ENCODE measurements around the gene CBR4. TPM values are rescaled to one million over a fixed set of nuclear protein-coding genes. Genes with fewer than 3 reads are reported as not detected.

The CBR4 gene
- total and polyA plus RNA-seq, 8 donors = 7.2 to 17.0 (median 11.6) TPM

DNA sequence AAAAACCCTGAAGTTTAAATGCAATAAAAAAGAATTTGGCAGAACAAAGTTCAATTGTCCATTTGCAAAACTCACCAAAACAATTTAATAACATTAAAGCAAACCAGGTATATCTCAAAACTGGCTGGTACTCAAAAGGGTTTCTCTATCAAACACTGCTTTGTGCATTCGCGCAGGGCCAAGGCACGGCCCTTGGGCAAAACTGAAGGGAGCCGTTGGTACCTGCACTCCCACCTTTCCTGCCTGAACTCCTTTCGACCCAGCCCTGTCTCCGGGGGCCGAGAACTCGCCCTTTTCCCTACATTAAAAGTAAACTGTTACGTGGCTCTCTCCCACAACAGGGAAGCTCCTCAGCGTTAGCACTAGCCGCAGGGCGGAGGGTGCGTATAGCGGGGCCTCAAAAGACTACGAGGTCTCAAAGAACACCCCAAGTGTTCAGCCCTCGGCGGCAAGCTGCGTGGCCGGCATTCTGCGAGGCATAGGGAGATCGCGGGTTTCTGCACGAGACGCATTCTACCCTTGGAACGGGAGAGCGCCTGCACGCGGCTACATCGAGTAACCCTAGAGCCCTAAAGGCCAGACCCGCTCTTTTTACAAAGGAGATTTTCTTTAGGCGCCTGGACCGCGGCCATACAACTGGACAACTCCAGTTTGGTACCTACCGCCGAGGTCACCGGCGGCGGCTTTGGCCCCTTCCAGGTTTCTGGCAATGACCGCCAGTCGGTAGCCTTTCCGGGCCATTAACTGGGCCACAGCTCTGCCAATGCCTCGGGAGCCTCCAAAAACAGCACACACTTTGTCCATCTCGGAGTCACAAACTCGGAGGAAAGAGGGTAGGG lies 550 bp downstream of the CBR4 start:
- TF ChIP-seq, protein P1, sequence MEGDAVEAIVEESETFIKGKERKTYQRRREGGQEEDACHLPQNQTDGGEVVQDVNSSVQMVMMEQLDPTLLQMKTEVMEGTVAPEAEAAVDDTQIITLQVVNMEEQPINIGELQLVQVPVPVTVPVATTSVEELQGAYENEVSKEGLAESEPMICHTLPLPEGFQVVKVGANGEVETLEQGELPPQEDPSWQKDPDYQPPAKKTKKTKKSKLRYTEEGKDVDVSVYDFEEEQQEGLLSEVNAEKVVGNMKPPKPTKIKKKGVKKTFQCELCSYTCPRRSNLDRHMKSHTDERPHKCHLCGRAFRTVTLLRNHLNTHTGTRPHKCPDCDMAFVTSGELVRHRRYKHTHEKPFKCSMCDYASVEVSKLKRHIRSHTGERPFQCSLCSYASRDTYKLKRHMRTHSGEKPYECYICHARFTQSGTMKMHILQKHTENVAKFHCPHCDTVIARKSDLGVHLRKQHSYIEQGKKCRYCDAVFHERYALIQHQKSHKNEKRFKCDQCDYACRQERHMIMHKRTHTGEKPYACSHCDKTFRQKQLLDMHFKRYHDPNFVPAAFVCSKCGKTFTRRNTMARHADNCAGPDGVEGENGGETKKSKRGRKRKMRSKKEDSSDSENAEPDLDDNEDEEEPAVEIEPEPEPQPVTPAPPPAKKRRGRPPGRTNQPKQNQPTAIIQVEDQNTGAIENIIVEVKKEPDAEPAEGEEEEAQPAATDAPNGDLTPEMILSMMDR (IDR thresholded peaks at IDR 0.05) = no peak
- Histone ChIP-seq H3K27ac (peak overlapping the region; percentile 85 to 97 (median 90)), H3K4me3 (peak overlapping the region; percentile 29 to 59 (median 52)), H3K9me3 (no peaks in the 10 kb centered on the region), H3K36me3 (no peaks in the 10 kb centered on the region), H3K4me1 (peaks cover 5 to 38% (median 20%) of the 10 kb centered on the region in 3 donors), H3K27me3 (no peaks in the 10 kb centered on the region)
- intact Hi-C loops (cut with DNase I) = loop anchor here in 2 of 3 donors (10.0 kb wide), 2 partner anchors 255 to 265 kb away; partner anchors contain the start of gene SH3RF1 (in 1 of the 2)
- FAIRE-seq (no peak), ATAC-seq (peak; percentile 60 to 78 (median 69)), DNase-seq (peak; percentile 61 to 80 (median 72))
- WGBS, 2 donors = 0% methylated on average over 44 of the region's 44 CpGs

DNA sequence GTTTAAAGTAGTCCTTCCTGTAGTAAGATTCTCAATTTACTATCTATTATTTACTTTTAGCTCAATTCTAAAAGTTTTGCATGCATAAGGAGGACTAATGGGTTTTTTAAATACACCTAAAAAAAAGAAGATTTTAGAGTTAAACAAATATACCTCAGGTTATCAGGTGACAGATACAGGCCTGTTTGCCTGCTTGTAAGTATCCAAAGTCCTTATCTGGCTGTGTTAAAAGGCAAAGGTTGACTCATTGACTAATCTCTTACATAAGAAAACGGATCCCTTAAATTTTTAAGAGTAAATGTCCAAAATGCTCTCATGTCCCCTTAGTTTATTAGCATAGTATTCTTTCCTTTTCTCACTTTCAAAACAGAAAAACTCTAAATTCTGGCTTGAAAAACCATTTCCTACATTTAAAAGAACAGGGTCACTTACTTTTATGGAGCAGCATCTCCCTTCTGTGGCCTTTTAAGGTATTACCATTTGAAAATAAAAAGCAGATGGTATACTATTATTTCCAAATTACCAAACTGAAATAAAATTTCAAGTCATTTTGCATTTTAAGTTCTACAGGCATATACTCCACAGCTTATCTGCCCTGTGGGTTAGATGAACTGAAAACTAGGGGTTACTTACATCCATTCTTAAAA lies 4.5 kb downstream of the CBR4 start:
- H3K9me3 ChIP-seq = no peaks in the 10 kb centered on the region
- H3K4me3 ChIP-seq = no peak overlapping the region
- H3K27me3 ChIP-seq = no peaks in the 10 kb centered on the region
- no peak overlapping the region for H3K27ac ChIP-seq
- DNase-seq = no peak
- FAIRE-seq = peak; percentile 43
- TF ChIP-seq, protein P1 (IDR thresholded peaks at IDR 0.05) = peak in 2 of 4 donors; percentile 14 to 25
- no peak for ATAC-seq
- peaks cover 0 to 5% (median 4%) of the 10 kb centered on the region in 3 donors for H3K36me3 ChIP-seq
- intact Hi-C loops (cut with DNase I) = no loop called here
- 14 to 17% methylated on average over 1 of the region's 1 CpG for WGBS, 2 donors
- peaks cover 5 to 32% (median 22%) of the 10 kb centered on the region in 3 donors for H3K4me1 ChIP-seq

DNA sequence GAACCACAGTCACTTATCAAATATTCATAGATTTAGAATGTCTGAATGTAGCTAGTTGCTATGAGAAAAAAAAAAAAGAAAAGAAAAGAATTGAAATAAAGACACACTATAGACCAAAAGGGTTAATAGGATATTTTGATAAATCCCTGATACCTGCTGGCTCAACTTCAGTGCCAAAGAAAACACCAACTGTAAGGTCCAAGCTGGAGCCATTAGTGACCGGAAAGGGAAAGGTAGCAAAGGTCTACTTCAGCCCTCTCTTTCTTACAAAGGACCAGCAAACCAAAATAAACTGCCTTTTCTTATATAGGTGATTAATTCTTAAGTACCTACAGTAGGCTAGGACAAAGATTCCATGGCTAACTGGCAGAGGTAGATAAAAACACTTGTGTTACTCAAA lies 9.7 kb downstream of the CBR4 start:
- no peak for FAIRE-seq
- no peaks in the 10 kb centered on the region for H3K9me3 ChIP-seq
- WGBS, 2 donors = 33 to 35% methylated on average over 1 of the region's 1 CpG
- ATAC-seq = peak in 3 of 4 donors; percentile 66 to 80 (median 73)
- H3K4me3 ChIP-seq = no peak overlapping the region
- H3K27me3 ChIP-seq = no peaks in the 10 kb centered on the region
- TF ChIP-seq, protein P1 (IDR thresholded peaks at IDR 0.05) = no peak
- H3K4me1 ChIP-seq = peaks cover 8 to 24% (median 17%) of the 10 kb centered on the region in 3 donors
- DNase-seq = no peak
- H3K36me3 ChIP-seq = peaks cover 0 to 8% (median 5%) of the 10 kb centered on the region in 3 donors
- H3K27ac ChIP-seq = no peak overlapping the region
- intact Hi-C loops (cut with DNase I) = no loop called here

DNA sequence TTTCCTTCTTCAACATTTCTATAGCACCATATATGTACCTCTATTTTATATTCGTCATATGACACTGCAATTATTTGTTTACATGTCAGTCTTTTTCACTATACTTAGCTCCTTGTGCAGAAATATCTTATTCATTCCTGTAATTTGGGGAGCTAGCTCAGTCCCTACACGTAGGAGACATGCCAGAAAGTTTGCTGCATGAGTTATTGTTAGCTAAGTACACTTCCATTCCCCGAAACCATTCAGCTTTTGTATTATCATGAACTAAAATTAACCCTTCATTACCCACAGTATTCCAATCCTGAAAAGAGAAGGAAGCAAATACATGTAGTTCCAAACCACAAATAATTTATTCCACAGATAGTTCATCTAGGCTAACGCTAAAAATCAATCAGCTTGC lies 10.2 kb downstream of the CBR4 start:
- DNase-seq = no peak
- H3K27ac ChIP-seq = no peak overlapping the region
- no peak overlapping the region for H3K4me3 ChIP-seq
- no peaks in the 10 kb centered on the region for H3K9me3 ChIP-seq
- 10 to 12% methylated on average over 4 of the region's 4 CpGs for WGBS, 2 donors
- ATAC-seq = peak; percentile 46 to 88 (median 80)
- intact Hi-C loops (cut with DNase I) = no loop called here
- peaks cover 0 to 8% (median 5%) of the 10 kb centered on the region in 3 donors for H3K36me3 ChIP-seq
- no peaks in the 10 kb centered on the region for H3K27me3 ChIP-seq
- no peak for FAIRE-seq
- TF ChIP-seq, protein P1 (IDR thresholded peaks at IDR 0.05) = no peak
- peaks cover 8 to 21% (median 17%) of the 10 kb centered on the region in 3 donors for H3K4me1 ChIP-seq

All from pancreas (tissue), 10 donors.